K562 (cell line): ENCODE measurements around the gene GAK. TPM values are rescaled to one million over a fixed set of nuclear protein-coding genes. Genes with fewer than 3 reads are reported as not detected.

Source experiments
- ATAC-seq: fragments of 200-7000 bp; cut with Tn5 transposase; 3 replicates; pipeline ENCODE4 v1.9.1; 2020; ENCODE audit warnings: moderate library complexity
- BruUV-seq: library from RNA; stranded (reverse); fragments of 400-500 nt; replicated peaks from 2 replicates; lab custom pipeline; 2021; lab: Mats Ljungman, UMichigan
- CTCF ChIA-PET: fragments of 300-600 bp; formaldehyde crosslinking; extraction: SDS; loops from one replicate; lab custom pipeline; 2021; ENCODE audit warnings: low intra/inter-chr PET ratio; lab: Yijun Ruan, JAX
- POLR2A ChIA-PET: fragments of 300-600, 350-650 bp; sonication (Branson Sonifier 250); formaldehyde crosslinking; extraction: SDS; loops from one replicate; lab custom pipeline; 2021; ENCODE audit warnings: antibody characterized with exemption, inconsistent platforms; lab: Yijun Ruan, JAX
- DNase-seq, 4 experiments: peaks; one replicate each; pipeline versions ENCODE4 v3.0.0 to v3.0.0-alpha.2; 2011 to 2018; ENCODE audit warnings: low spot score in 3 of 4, mixed read lengths in 3 of 4; ENCODE audit errors: extremely low read depth in 1 of 4
- FAIRE-seq: peaks from 2 replicates; lab custom pipeline; 2011; peaks lifted over from hg19 to GRCh38; lab: Jason Lieb, UNC
- H2AFZ ChIP-seq: 2 replicates; pipeline ENCODE4 v1.6.0; 2011; ENCODE audit warnings: low read depth, low read length, control low read depth, inconsistent platforms
- H3K27ac ChIP-seq: fragments of 200-600 bp; 3 replicates; pipeline ENCODE4 v1.8.0; 2011; ENCODE audit warnings: low read depth, mild to moderate bottlenecking, control low read depth, inconsistent platforms, low read length, moderate library complexity, mixed read lengths; ENCODE audit errors: extremely low read depth
- H3K27me3 ChIP-seq, 2 experiments: fragments of 300-600 bp in 1 of 2; 2 replicates in 1 of 2; 3 replicates in 1 of 2; pipeline versions ENCODE4 v1.6.0 to v1.8.0; 2011; ENCODE audit warnings: inconsistent platforms in 2 of 2, low read length in 2 of 2, mild to moderate bottlenecking in 1 of 2, mixed read lengths in 1 of 2, moderate library complexity in 1 of 2; ENCODE audit not compliant: control insufficient read depth in 2 of 2, insufficient read depth in 2 of 2
- H3K36me3 ChIP-seq: fragments of 300-600 bp; 3 replicates; pipeline ENCODE4 v1.8.0; 2011; ENCODE audit warnings: mild to moderate bottlenecking, low read length, inconsistent platforms; ENCODE audit not compliant: control insufficient read depth, insufficient read depth
- H3K4me1 ChIP-seq, 2 experiments: fragments of 200-600 bp in 1 of 2; replicated peaks in 1 of 2; 2 replicates in 1 of 2; 3 replicates in 1 of 2; pipeline versions ENCODE4 v1.5.1 to v1.8.0; 2011; ENCODE audit warnings: inconsistent platforms in 2 of 2, low read length in 2 of 2, mild to moderate bottlenecking in 1 of 2, mixed read lengths in 1 of 2, moderate library complexity in 1 of 2; ENCODE audit not compliant: control insufficient read depth in 2 of 2, insufficient read depth in 2 of 2
- H3K4me2 ChIP-seq: 2 replicates; pipeline ENCODE4 v1.6.1; 2011; ENCODE audit warnings: low read length, control low read depth, inconsistent platforms, mixed read lengths; ENCODE audit not compliant: insufficient read depth
- H3K4me3 ChIP-seq: fragments of 200-600 bp; sonication (generic), shearing (Covaris generic); 2 replicates; pipeline ENCODE4 v1.5.1; 2016; ENCODE audit warnings: control low read depth, inconsistent platforms
- H3K79me2 ChIP-seq: fragments of 200-600 bp; 3 replicates; pipeline ENCODE4 v1.8.0; 2011; ENCODE audit warnings: low read length, inconsistent platforms; ENCODE audit not compliant: control insufficient read depth, insufficient read depth
- H3K9ac ChIP-seq, 2 experiments: 2 replicates each; pipeline versions ENCODE4 v1.6.0 to v1.6.1; 2011; ENCODE audit warnings: low read depth in 2 of 2, low read length in 2 of 2, control low read depth in 1 of 2, inconsistent platforms in 1 of 2, mild to moderate bottlenecking in 1 of 2, mixed read lengths in 1 of 2; ENCODE audit not compliant: insufficient read depth in 1 of 2
- H3K9me1 ChIP-seq: one replicate; pipeline ENCODE4 v1.6.0; 2011; ENCODE audit warnings: inconsistent platforms, mild to moderate bottlenecking, low read length, moderate library complexity; ENCODE audit not compliant: control insufficient read depth, insufficient read depth
- H3K9me3 ChIP-seq: replicated peaks from 2 replicates; pipeline ENCODE4 v1.5.1; 2011; ENCODE audit warnings: low read depth, low read length, inconsistent platforms; ENCODE audit not compliant: control insufficient read depth, insufficient read depth
- H4K20me1 ChIP-seq: replicated peaks from 2 replicates; pipeline ENCODE4 v1.6.1; 2011; ENCODE audit warnings: low read length, inconsistent platforms, mixed read lengths; ENCODE audit not compliant: control insufficient read depth, insufficient read depth
- BCLAF1 ChIP-seq, 2 experiments: fragments of 450-650 bp in 1 of 2; IDR thresholded peaks; 2 replicates each; pipeline ENCODE4 v1.6.1; 2011 to 2017; ENCODE audit warnings: low read depth in 2 of 2, antibody characterized with exemption in 1 of 2, borderline replicate concordance in 1 of 2, low read length in 1 of 2, mild to moderate bottlenecking in 1 of 2, mixed read lengths in 1 of 2; ENCODE audit not compliant: control insufficient read depth in 1 of 2
- HMG20A ChIP-seq: fragments of 450-650 bp; formaldehyde crosslinking; conservative IDR thresholded peaks from 2 replicates; pipeline ENCODE4 v1.4.0; 2020; ENCODE audit warnings: mild to moderate bottlenecking, mixed read lengths
- HMGN3 ChIP-seq: IDR thresholded peaks from 2 replicates; pipeline ENCODE4 v1.6.1; 2011; ENCODE audit warnings: borderline replicate concordance, low read depth, mild to moderate bottlenecking, mixed read lengths, low read length; ENCODE audit not compliant: insufficient read length; ENCODE audit errors: extremely low read depth
- MBD2 ChIP-seq: sonication (generic); IDR thresholded peaks from 2 replicates; pipeline ENCODE4 v1.6.1; 2016; ENCODE audit warnings: low read depth, borderline replicate concordance
- TAF7 ChIP-seq: fragments of 450-650 bp; IDR thresholded peaks from 2 replicates; pipeline ENCODE4 v1.6.1; 2016; ENCODE audit warnings: missing genetic modification characterization, missing compliant biosample characterization
- ZNF174 ChIP-seq: fragments of 250-450 bp; sonication (Bioruptor Pico); IDR thresholded peaks from 2 replicates; pipeline ENCODE4 v1.4.0; 2020; ENCODE audit warnings: mild to moderate bottlenecking
- WGBS: fragments of 100-300 bp; shearing (Covaris generic); methylation state at CpG from one replicate; pipeline ENCODE4 v1.1.6; 2016; ENCODE audit warnings: low coverage, mixed read lengths; ENCODE audit not compliant: insufficient coverage; ENCODE audit errors: missing lambda C conversion rate; 5-methylcytosine and 5-hydroxymethylcytosine counted together
- in situ Hi-C: fragments of 300-500 bp; cut with MboI; formaldehyde crosslinking; loops from 4 replicates; pipeline ENCODE4 v1.15.0; 2018; ENCODE audit warnings: inconsistent platforms, mixed read lengths
- intact Hi-C: fragments of 100-400 bp; cut with micrococcal nuclease; formaldehyde crosslinking; loops from 2 replicates; pipeline ENCODE4 v1.14.2; 2022
- polyA plus RNA-seq, 8 experiments: library from polyadenylated mRNA; depleted of rRNA in 4 of 8; stranded (reverse) in 5 of 8; unstranded in 3 of 8; fragments of >200 nt; fragmentation: Nextera tagmentation in 2 of 8; fragmentation: Illumina TruSeq in 1 of 8; extraction: Ambion mirVana in 2 of 8; extraction: Trizol in 1 of 8; gene quantifications; 2 replicates each; pipeline versions ENCODE4 v1.2.1 to v1.2.3, GENCODE V29; 2011 to 2014; ENCODE audit warnings: inconsistent platforms in 1 of 8, missing spikeins in 1 of 8
- total RNA-seq, 7 experiments: library from RNA; depleted of rRNA in 6 of 7; stranded (reverse); fragments of >200 nt in 6 of 7; fragmentation: Illumina TruSeq in 2 of 7; extraction: Trizol in 2 of 7; gene quantifications; 2 replicates each; pipeline versions ENCODE4 v1.2.1 to v1.2.3, GENCODE V29; 2011 to 2021; ENCODE audit warnings: low replicate concordance in 1 of 7

GAK gene
- total and polyA plus RNA-seq, 9 of the 15 experiments (the other 6 are each of a cell fraction or from before 2014, with no cell fraction given): 1.3 to 102 (median 16.2) TPM

- no peak overlapping the region for H3K9ac ChIP-seq
- H3K36me3 ChIP-seq: peaks cover 18% of the 10 kb centered on the region; the same call in 1 of the 3 replicates
- DNase-seq (no peak), FAIRE-seq (no peak), ATAC-seq (no peak)
- intact Hi-C loops (no loop called here), in situ Hi-C loops (no loop called here)
- no peak overlapping the region for H3K4me3 ChIP-seq
- ChIA-PET POLR2A (no interaction called here), CTCF (no interaction called here)
- no peak overlapping the region for H2AFZ ChIP-seq
- H4K20me1 ChIP-seq: no peaks in the 10 kb centered on the region; the same call in 1 of the 2 replicates
- H3K27ac ChIP-seq: no peak overlapping the region
- H3K9me1 ChIP-seq: no peaks in the 10 kb centered on the region
- no peak overlapping the region for H3K4me2 ChIP-seq
- BruUV-seq: no TSS peak
- no peaks in the 10 kb centered on the region for H3K27me3 ChIP-seq
- H3K79me2 ChIP-seq: peaks cover 3% of the 10 kb centered on the region; the same call in 2 of the 3 replicates
- 89% methylated on average over 4 of the region's 76 CpGs for WGBS
- peaks cover 0 to 64% of the 10 kb centered on the region in 2 experiments; a peak in 4 of 5 replicates for H3K4me1 ChIP-seq
- H3K9me3 ChIP-seq: no peaks in the 10 kb centered on the region
- TF ChIP-seq HMGN3: no peak
- TF ChIP-seq MBD2: no peak
- TF ChIP-seq ZNF174: no peak
- no peak for TF ChIP-seq BCLAF1 (IDR thresholded peaks at IDR 0.05; ENCODE audit: borderline replicate concordance in 1 of 2, control insufficient read depth in 1 of 2, low read depth in 2 of 2, low read length in 1 of 2)
- TF ChIP-seq TAF7 (tag): no peak
- no peak for TF ChIP-seq HMG20A (CRISPR knock-in tag)
Measured at GRCh38 chr4:967113-968104, 35.3 kb upstream of the GAK start.
